Keratinocyte (primary cell): ENCODE measurements around the gene APELA.

Experiments used
- CTCF ChIP-seq, 3 experiments: IDR thresholded peaks in 1 of 3; conservative IDR thresholded peaks in 1 of 3; optimal IDR thresholded peaks in 1 of 3; 2 replicates in 2 of 3; 3 replicates in 1 of 3; pipeline versions ENCODE3 to v1.5.1; 2011; ENCODE audit warnings: low read length in 3 of 3, mild to moderate bottlenecking in 3 of 3, moderate library complexity in 2 of 3, control low read depth in 1 of 3, inconsistent platforms in 1 of 3; ENCODE audit not compliant: insufficient read depth in 2 of 3; ENCODE audit errors: extremely low read depth in 1 of 3
- EZH2 ChIP-seq: IDR thresholded peaks from one replicate; pipeline ENCODE4 v1.6.1; 2012; ENCODE audit warnings: inconsistent platforms, mild to moderate bottlenecking, low read length, moderate library complexity

- TF ChIP-seq CTCF (optimal IDR thresholded peaks at IDR 0.05 in 1 of 3, IDR thresholded peaks at IDR 0.05 in 1 of 3, conservative IDR thresholded peaks at IDR 0.05 in 1 of 3; ENCODE audit: extremely low read depth in 1 of 3, insufficient read depth in 2 of 3, low read length in 3 of 3) (peak in 2 of 3 experiments; percentile 14 to 16), EZH2 (no peak)
Observed at GRCh38 chr4:164935363-164935762, 58.4 kb downstream of the APELA start.
